Measurements from ENCODE around the gene TRIM58. TPM values are rescaled to one million over a fixed set of nuclear protein-coding genes. Genes with fewer than 3 reads are reported as not detected.

TRIM58 gene
- total and polyA plus RNA-seq, 7 donors = 0.04 to 2.4 (median 0.11) TPM; not detected in 1

DNA sequence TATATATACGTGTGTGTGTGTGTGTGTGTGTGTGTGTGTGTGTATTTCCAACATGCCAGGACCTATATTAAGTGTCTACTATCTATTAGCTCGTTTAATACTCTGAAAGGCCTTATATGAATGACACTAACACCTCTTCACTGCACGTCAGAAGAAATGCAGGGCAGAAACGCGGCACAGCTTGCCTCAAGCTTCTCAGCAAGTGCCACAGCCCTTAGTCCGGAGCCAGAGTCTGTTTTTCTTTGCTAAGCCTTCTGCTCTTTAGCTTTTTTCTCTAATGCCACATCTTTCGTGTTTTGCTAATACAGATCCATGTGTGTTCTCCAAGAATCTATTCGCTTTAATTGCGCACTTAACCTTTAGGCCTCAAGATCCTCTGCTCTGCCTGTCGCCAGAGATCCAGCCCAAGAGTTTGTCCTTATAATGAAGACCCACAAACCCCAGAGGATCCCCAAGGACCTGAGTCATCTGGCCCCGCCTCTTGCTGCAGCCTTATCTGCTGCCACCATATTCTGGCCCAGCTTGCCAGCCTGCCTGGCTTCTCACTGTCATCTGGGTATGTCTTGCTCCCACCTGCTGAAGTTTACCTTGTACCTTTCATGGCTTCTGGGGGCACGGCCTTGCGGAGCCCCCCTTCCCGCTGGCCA is 2.0 kb upstream of the TRIM58 start:
- 83 to 85% (median 84%) methylated on average over 14 of the region's 14 CpGs for WGBS, 3 donors
- TF ChIP-seq, protein P1, sequence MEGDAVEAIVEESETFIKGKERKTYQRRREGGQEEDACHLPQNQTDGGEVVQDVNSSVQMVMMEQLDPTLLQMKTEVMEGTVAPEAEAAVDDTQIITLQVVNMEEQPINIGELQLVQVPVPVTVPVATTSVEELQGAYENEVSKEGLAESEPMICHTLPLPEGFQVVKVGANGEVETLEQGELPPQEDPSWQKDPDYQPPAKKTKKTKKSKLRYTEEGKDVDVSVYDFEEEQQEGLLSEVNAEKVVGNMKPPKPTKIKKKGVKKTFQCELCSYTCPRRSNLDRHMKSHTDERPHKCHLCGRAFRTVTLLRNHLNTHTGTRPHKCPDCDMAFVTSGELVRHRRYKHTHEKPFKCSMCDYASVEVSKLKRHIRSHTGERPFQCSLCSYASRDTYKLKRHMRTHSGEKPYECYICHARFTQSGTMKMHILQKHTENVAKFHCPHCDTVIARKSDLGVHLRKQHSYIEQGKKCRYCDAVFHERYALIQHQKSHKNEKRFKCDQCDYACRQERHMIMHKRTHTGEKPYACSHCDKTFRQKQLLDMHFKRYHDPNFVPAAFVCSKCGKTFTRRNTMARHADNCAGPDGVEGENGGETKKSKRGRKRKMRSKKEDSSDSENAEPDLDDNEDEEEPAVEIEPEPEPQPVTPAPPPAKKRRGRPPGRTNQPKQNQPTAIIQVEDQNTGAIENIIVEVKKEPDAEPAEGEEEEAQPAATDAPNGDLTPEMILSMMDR (IDR thresholded peaks at IDR 0.05) = no peak
- no peaks in the 10 kb centered on the region for H3K4me1 ChIP-seq
- DNase-seq (no peak), ATAC-seq (no peak)
- intact Hi-C loops (cut with DNase I) = no loop called here
- peaks cover 0 to 31% (median 12%) of the 10 kb centered on the region in 3 donors for H3K27me3 ChIP-seq (ENCODE audit: insufficient read depth in 3 of 3, low read length in 2 of 3)
- no peak overlapping the region for H3K27ac ChIP-seq
- H3K36me3 ChIP-seq (ENCODE audit: insufficient read depth in 1 of 2, low read depth in 1 of 2) = no peaks in the 10 kb centered on the region
- no peak overlapping the region for H3K4me3 ChIP-seq
- no peaks in the 10 kb centered on the region for H3K9me3 ChIP-seq

DNA sequence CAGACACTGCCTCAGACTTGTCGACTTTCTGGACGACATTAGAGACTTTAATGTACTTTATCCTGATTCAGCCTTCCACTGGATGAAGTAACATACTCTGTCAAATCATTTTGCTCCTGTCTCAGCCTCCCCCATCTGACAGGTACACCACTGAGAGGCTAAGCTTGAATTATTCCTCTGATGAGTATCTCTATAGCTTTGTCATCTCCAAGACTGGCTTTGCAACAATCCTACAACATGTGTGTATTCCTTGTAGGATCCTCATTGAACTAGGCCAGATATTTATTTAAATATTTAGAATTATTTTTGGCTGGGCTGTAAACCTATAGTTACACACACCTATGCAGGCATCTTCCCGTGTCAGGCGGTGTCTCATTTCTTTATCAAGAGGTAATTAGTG is 1.1 kb upstream of the TRIM58 start:
- 79 to 88% (median 82%) methylated on average over 4 of the region's 4 CpGs for WGBS, 3 donors
- DNase-seq (no peak), ATAC-seq (no peak)
- TF ChIP-seq, protein P1 (IDR thresholded peaks at IDR 0.05) = no peak
- Histone ChIP-seq H3K9me3 (no peaks in the 10 kb centered on the region), H3K27me3 (ENCODE audit: insufficient read depth in 3 of 3, low read length in 2 of 3) (peaks cover 0 to 31% (median 12%) of the 10 kb centered on the region in 3 donors), H3K4me1 (no peaks in the 10 kb centered on the region), H3K27ac (no peak overlapping the region), H3K4me3 (no peak overlapping the region), H3K36me3 (ENCODE audit: insufficient read depth in 1 of 2, low read depth in 1 of 2) (no peaks in the 10 kb centered on the region)
- intact Hi-C loops (cut with DNase I) = no loop called here

DNA sequence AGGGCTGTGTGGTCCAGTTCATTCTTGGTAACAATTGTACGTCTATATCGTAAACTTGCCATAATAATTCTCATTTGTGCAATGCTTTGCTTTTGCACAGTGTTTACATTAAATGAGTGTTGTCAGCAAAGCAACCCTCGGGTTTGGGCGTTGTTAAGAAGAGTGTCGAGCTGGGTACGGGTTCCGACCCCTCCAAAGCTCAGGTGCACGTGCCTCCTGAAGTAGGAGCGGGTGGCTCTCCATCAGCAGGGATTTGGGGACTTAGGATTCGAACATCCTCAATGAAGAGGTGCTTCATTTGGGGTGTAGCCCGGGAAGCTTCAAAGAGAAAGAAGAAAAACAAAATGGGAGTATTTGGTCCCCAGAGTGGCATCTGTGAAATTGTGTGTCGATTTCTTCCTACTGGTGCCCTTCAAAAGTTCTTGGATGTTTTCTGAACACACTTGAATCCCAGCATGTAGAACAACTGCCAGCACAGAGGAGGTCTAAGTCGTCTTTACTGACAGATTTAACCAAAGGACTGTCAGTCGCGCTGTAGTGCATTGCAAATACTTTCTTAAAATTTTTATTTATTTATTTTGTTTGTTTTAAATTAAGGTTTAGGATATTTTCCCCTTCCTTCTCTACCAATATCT is 1.1 kb downstream of the TRIM58 start:
- no peak for ATAC-seq
- H3K4me3 ChIP-seq = peak overlapping the region; percentile 47
- H3K27me3 ChIP-seq (ENCODE audit: insufficient read depth in 3 of 3, low read length in 2 of 3) = peaks cover 0 to 31% (median 12%) of the 10 kb centered on the region in 3 donors
- no peaks in the 10 kb centered on the region for H3K36me3 ChIP-seq (ENCODE audit: insufficient read depth in 1 of 2, low read depth in 1 of 2)
- no peaks in the 10 kb centered on the region for H3K9me3 ChIP-seq
- TF ChIP-seq, protein P1 (IDR thresholded peaks at IDR 0.05) = no peak
- no peak overlapping the region for H3K27ac ChIP-seq
- WGBS, 3 donors = 38 to 46% (median 42%) methylated on average over 15 of the region's 15 CpGs
- DNase-seq = no peak
- intact Hi-C loops (cut with DNase I) = no loop called here
- H3K4me1 ChIP-seq = no peaks in the 10 kb centered on the region

DNA sequence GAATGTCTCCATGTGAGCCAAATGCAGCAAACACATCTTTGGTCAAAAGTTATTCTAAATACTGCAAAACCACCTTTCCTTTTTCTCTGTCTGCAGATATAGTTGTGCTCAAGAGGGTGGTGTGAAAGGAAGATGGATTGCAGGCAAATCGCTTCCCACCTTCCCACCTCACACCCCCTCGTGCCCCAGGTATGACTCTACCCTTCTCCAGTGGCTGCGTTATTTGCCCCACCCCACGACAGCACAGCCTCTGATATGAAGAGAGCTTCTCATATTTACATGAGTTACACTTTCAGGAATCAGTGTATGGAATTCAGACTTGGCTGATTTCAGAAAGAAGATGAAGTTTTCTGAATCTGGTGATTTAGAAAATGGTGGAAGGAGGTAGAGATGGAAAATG is 5.8 kb downstream of the TRIM58 start:
- 78 to 87% (median 79%) methylated on average over 4 of the region's 4 CpGs for WGBS, 3 donors
- ATAC-seq (no peak), DNase-seq (no peak)
- TF ChIP-seq, protein P1 (IDR thresholded peaks at IDR 0.05) = no peak
- Histone ChIP-seq H3K4me3 (no peak overlapping the region), H3K27ac (no peak overlapping the region), H3K4me1 (no peaks in the 10 kb centered on the region), H3K9me3 (no peaks in the 10 kb centered on the region), H3K27me3 (ENCODE audit: insufficient read depth in 3 of 3, low read length in 2 of 3) (peaks cover 0 to 6% (median 5%) of the 10 kb centered on the region in 3 donors), H3K36me3 (ENCODE audit: insufficient read depth in 1 of 2, low read depth in 1 of 2) (no peaks in the 10 kb centered on the region)
- intact Hi-C loops (cut with DNase I) = no loop called here
